GM23338 (cell line): ENCODE data around the gene OR8D4. TPM values are rescaled to one million over a fixed set of nuclear protein-coding genes. Genes with fewer than 3 reads are reported as not detected.

Experiments
- ATAC-seq: fragments of 200-7000 bp; cut with Tn5 transposase; 3 replicates; pipeline ENCODE4 v1.9.1; 2020
- DNase-seq: peaks from one replicate; pipeline ENCODE4 v3.0.0-alpha.2; 2015; ENCODE audit warnings: low spot score
- H2AFZ ChIP-seq: fragments of 200-600 bp; sonication (generic); 2 replicates; pipeline ENCODE4 v1.8.0; 2016; ENCODE audit warnings: antibody characterized with exemption, mild to moderate bottlenecking, moderate library complexity
- H3F3A ChIP-seq: fragments of 200-600 bp; sonication (generic); replicated peaks from 2 replicates; pipeline ENCODE4 v1.8.0; 2017; ENCODE audit warnings: antibody characterized with exemption, mixed run types, low read depth
- H3K27ac ChIP-seq: fragments of 200-600 bp; sonication (generic); 2 replicates; pipeline ENCODE4 v1.6.1; 2016; ENCODE audit warnings: low read depth
- H3K27me3 ChIP-seq: fragments of 200-600 bp; sonication (generic); 2 replicates; pipeline ENCODE4 v1.8.0; 2016; ENCODE audit warnings: mild to moderate bottlenecking, mixed run types, moderate library complexity; ENCODE audit not compliant: insufficient read depth
- H3K36me3 ChIP-seq: fragments of 200-600 bp; sonication (generic); 2 replicates; pipeline ENCODE4 v1.8.0; 2016; ENCODE audit warnings: mild to moderate bottlenecking; ENCODE audit not compliant: insufficient read depth
- H3K4me1 ChIP-seq: fragments of 200-600 bp; sonication (generic); 2 replicates; pipeline ENCODE4 v1.8.0; 2016; ENCODE audit warnings: mild to moderate bottlenecking, moderate library complexity; ENCODE audit not compliant: insufficient read depth
- H3K4me2 ChIP-seq: fragments of 200-600 bp; sonication (generic); 2 replicates; pipeline ENCODE4 v1.7.1; 2017; ENCODE audit warnings: mixed run types
- H3K4me3 ChIP-seq: fragments of 200-600 bp; sonication (generic); 2 replicates; pipeline ENCODE4 v1.6.1; 2016; ENCODE audit warnings: mixed run types
- H3K79me2 ChIP-seq: fragments of 200-600 bp; sonication (generic); replicated peaks from 2 replicates; pipeline ENCODE4 v1.8.0; 2017; ENCODE audit warnings: mild to moderate bottlenecking; ENCODE audit not compliant: insufficient read depth
- H3K9me2 ChIP-seq: fragments of 200-600 bp; sonication (generic); 2 replicates; pipeline ENCODE4 v1.8.0; 2017; ENCODE audit not compliant: insufficient read depth
- H4K20me1 ChIP-seq: fragments of 200-600 bp; sonication (generic); replicated peaks from 2 replicates; pipeline ENCODE4 v1.8.0; 2017; ENCODE audit warnings: mild to moderate bottlenecking; ENCODE audit not compliant: insufficient read depth
- H3K27ac Mint-ChIP-seq: 2 replicates; pipeline ENCODE4 v1.8.0; 2020; ENCODE audit warnings: inconsistent platforms, mild to moderate bottlenecking, moderate library complexity, mixed read lengths
- H3K27me3 Mint-ChIP-seq: 3 replicates; pipeline ENCODE4 v1.8.0; 2022; ENCODE audit warnings: low read depth, mild to moderate bottlenecking, moderate library complexity, mixed read lengths, inconsistent platforms; ENCODE audit not compliant: insufficient read depth, poor library complexity
- H3K36me3 Mint-ChIP-seq: 3 replicates; pipeline ENCODE4 v1.8.0; 2021; ENCODE audit warnings: low read depth, mild to moderate bottlenecking, inconsistent platforms, moderate library complexity, mixed read lengths
- H3K4me1 Mint-ChIP-seq: 3 replicates; pipeline ENCODE4 v1.8.0; 2020; ENCODE audit warnings: mild to moderate bottlenecking, inconsistent platforms, mixed read lengths
- H3K4me3 Mint-ChIP-seq: 3 replicates; pipeline ENCODE4 v1.8.0; 2021; ENCODE audit warnings: moderate library complexity, mild to moderate bottlenecking, inconsistent platforms, mixed read lengths
- H3K9me3 Mint-ChIP-seq: 3 replicates; pipeline ENCODE4 v1.8.0; 2020; ENCODE audit warnings: moderate library complexity, mild to moderate bottlenecking, inconsistent platforms, mixed read lengths
- CTCF ChIP-seq, 2 experiments: fragments of 200-600 bp in 1 of 2; sonication (generic) in 1 of 2; conservative IDR thresholded peaks; 2 replicates each; pipeline versions ENCODE4 v1.5.1 to v1.6.1; 2016 to 2017; ENCODE audit warnings: antibody characterized with exemption in 2 of 2, low read depth in 2 of 2, mild to moderate bottlenecking in 2 of 2, moderate library complexity in 1 of 2
- ETS1 ChIP-seq: IDR thresholded peaks from 2 replicates; pipeline ENCODE4 v1.6.1; 2016; ENCODE audit warnings: antibody characterized with exemption
- EZH2 ChIP-seq: fragments of 200-600 bp; sonication (generic); IDR thresholded peaks from one replicate; pipeline ENCODE4 v1.8.0; 2017; ENCODE audit warnings: antibody characterized with exemption, mild to moderate bottlenecking, low read depth; ENCODE audit not compliant: unreplicated experiment
- EZH2phosphoT487 ChIP-seq: fragments of 200-600 bp; sonication (generic); IDR thresholded peaks from one replicate; pipeline ENCODE4 v1.8.1; 2018; ENCODE audit warnings: antibody characterized with exemption; ENCODE audit not compliant: unreplicated experiment
- JUNB ChIP-seq: IDR thresholded peaks from one replicate; pipeline ENCODE4 v1.6.1; 2016; ENCODE audit warnings: antibody characterized with exemption; ENCODE audit not compliant: unreplicated experiment
- POLR2AphosphoS5 ChIP-seq: IDR thresholded peaks from 2 replicates; pipeline ENCODE4 v1.6.1; 2016; ENCODE audit warnings: antibody characterized with exemption, low read depth
- REST ChIP-seq: IDR thresholded peaks from one replicate; pipeline ENCODE4 v1.6.1; 2018; ENCODE audit warnings: antibody characterized with exemption; ENCODE audit not compliant: unreplicated experiment
- ZNF114 ChIP-seq: fragments of 250-450 bp; sonication (Bioruptor Pico); IDR thresholded peaks from 2 replicates; pipeline ENCODE4 v1.5.0; 2020; ENCODE audit warnings: mild to moderate bottlenecking, moderate library complexity
- ZNF462 ChIP-seq: fragments of 250-450 bp; sonication (Bioruptor Pico); IDR thresholded peaks from 2 replicates; pipeline ENCODE4 v1.5.0; 2020; ENCODE audit warnings: mild to moderate bottlenecking, moderate library complexity
- polyA plus RNA-seq: library from polyadenylated mRNA; unstranded; fragments of >200 nt; fragmentation: Nextera tagmentation; extraction: Ambion mirVana; gene quantifications from 2 replicates; pipeline ENCODE4 v1.2.1, GENCODE V29; 2016
- total RNA-seq: library from RNA; depleted of rRNA; stranded (reverse); fragments of >200 nt; shearing (Covaris generic); gene quantifications from 2 replicates; pipeline ENCODE4 v1.2.3, GENCODE V29; 2014

Gene OR8D4
- total and polyA plus RNA-seq, 2 experiments from 2014 or later, result 0.14 TPM; not detected in 1

GRCh38 chr11:123903932-123904331 lies 2.0 kb downstream of the OR8D4 start:
- H3K27ac Mint-ChIP-seq, result no peak overlapping the region
- no peak overlapping the region for H3K4me3 ChIP-seq
- H4K20me1 ChIP-seq, result no peaks in the 10 kb centered on the region
- H3K27ac ChIP-seq, result no peak overlapping the region
- no peaks in the 10 kb centered on the region for H3K36me3 ChIP-seq
- H3K4me1 Mint-ChIP-seq, result peaks cover 21% of the 10 kb centered on the region
- H2AFZ ChIP-seq, result no peak overlapping the region
- no peaks in the 10 kb centered on the region for H3F3A ChIP-seq
- H3K79me2 ChIP-seq, result no peaks in the 10 kb centered on the region
- no peaks in the 10 kb centered on the region for H3K9me3 Mint-ChIP-seq
- H3K27me3 Mint-ChIP-seq, result no peaks in the 10 kb centered on the region
- no peak for ATAC-seq
- no peaks in the 10 kb centered on the region for H3K27me3 ChIP-seq
- H3K4me1 ChIP-seq, result peaks cover 10% of the 10 kb centered on the region
- peaks cover 5% of the 10 kb centered on the region; the same call in 1 of the 2 replicates for H3K9me2 ChIP-seq
- H3K4me3 Mint-ChIP-seq, result no peak overlapping the region
- H3K36me3 Mint-ChIP-seq, result no peaks in the 10 kb centered on the region
- no peak overlapping the region for H3K4me2 ChIP-seq
- TF ChIP-seq ZNF114 (CRISPR knock-in tag) (no peak), EZH2phosphoT487 (no peak), ETS1 (no peak), ZNF462 (CRISPR knock-in tag) (no peak), REST (no peak), EZH2 (no peak), JUNB (no peak), POLR2AphosphoS5 (no peak), CTCF (conservative IDR thresholded peaks at IDR 0.05; ENCODE audit: low read depth in 2 of 2) (no peak)
- no peak for DNase-seq
